Central memory CD8-positive, alpha-beta T cell (primary cell): ENCODE data around the gene HSFX4.
"Not testable (repeated sequence)": the region's sequence is repeated elsewhere in the genome, so short reads cannot be mapped to it uniquely, and the experiment has no call there.

Source experiments
- ATAC-seq: fragments of 150-1000 bp; cut with Tn5 transposase; replicated peaks from 2 replicates; pipeline ENCODE4 v1.10.0; 2022; ENCODE audit warnings: mild to moderate bottlenecking, moderate FRiP score, moderate number of reproducible peaks; ENCODE audit not compliant: poor library complexity, severe bottlenecking; ENCODE audit errors: extremely low read depth
- DNase-seq, 2 donors: peaks; one replicate each; pipeline ENCODE4 v3.0.0; 2021; ENCODE audit warnings: low spot score in 2 of 2
- H3K27ac Mint-ChIP-seq: one replicate; pipeline ENCODE4 v1.8.0; 2022; ENCODE audit warnings: low read depth, mild to moderate bottlenecking, moderate library complexity, mixed read lengths
- H3K27me3 Mint-ChIP-seq: one replicate; pipeline ENCODE4 v1.8.0; 2022; ENCODE audit warnings: mixed read lengths
- H3K36me3 Mint-ChIP-seq: one replicate; pipeline ENCODE4 v1.8.0; 2022; ENCODE audit warnings: mild to moderate bottlenecking, moderate library complexity, mixed read lengths; ENCODE audit not compliant: insufficient read depth
- H3K4me1 Mint-ChIP-seq: one replicate; pipeline ENCODE4 v1.8.0; 2022; ENCODE audit warnings: mixed read lengths
- H3K4me3 Mint-ChIP-seq: one replicate; pipeline ENCODE4 v1.8.0; 2022; ENCODE audit warnings: mild to moderate bottlenecking, moderate library complexity, mixed read lengths
- H3K9me3 Mint-ChIP-seq: one replicate; pipeline ENCODE4 v1.8.0; 2022; ENCODE audit warnings: mixed read lengths

Gene HSFX4

GRCh38 chrX:149929400-149929799 lies at the start of gene HSFX4:
Gene HSFX4, plus strand, starts transcription at chrX:149929573. Its CDS starts 72 bp downstream, at chrX:149929645.
- not testable (repeated sequence) for H3K9me3 Mint-ChIP-seq, H3K4me3 Mint-ChIP-seq, H3K4me1 Mint-ChIP-seq, H3K27me3 Mint-ChIP-seq, ATAC-seq, H3K36me3 Mint-ChIP-seq, DNase-seq, H3K27ac Mint-ChIP-seq

- H3K27ac Mint-ChIP-seq, result no peak within 1 kb of the TSS
- peaks cover 2% of the 10 kb centered on the region for H3K36me3 Mint-ChIP-seq
- H3K4me3 Mint-ChIP-seq, result no peak within 1 kb of the TSS
- H3K4me1 Mint-ChIP-seq, result peaks cover 8% of the 10 kb centered on the region
- H3K9me3 Mint-ChIP-seq, result no peaks in the 10 kb centered on the region
- DNase-seq, result no peak
- no peaks in the 10 kb centered on the region for H3K27me3 Mint-ChIP-seq
- no peak for ATAC-seq
Measured at GRCh38 chrX:149881081-149881711, 48.2 kb upstream of the HSFX4 start, which contains the start of gene MAGEA8. Gene MAGEA8, plus strand, starts transcription at chrX:149881183. Its CDS starts 3,090 bp downstream, at chrX:149884273.

- H3K9me3 Mint-ChIP-seq, DNase-seq, H3K4me3 Mint-ChIP-seq, H3K36me3 Mint-ChIP-seq, H3K4me1 Mint-ChIP-seq, ATAC-seq, H3K27ac Mint-ChIP-seq, H3K27me3 Mint-ChIP-seq: not testable (repeated sequence)
Measured at GRCh38 chrX:149890828-149891227, 38.5 kb upstream of the HSFX4 start.

GRCh38 chrX:149898554-149898953 lies 30.8 kb upstream of the HSFX4 start:
- Mint-ChIP-seq H3K9me3 (no peaks in the 10 kb centered on the region), H3K27me3 (no peaks in the 10 kb centered on the region), H3K4me3 (no peak overlapping the region), H3K4me1 (no peaks in the 10 kb centered on the region), H3K36me3 (no peaks in the 10 kb centered on the region), H3K27ac (no peak overlapping the region)
- DNase-seq (no peak), ATAC-seq (no peak)

- H3K27ac Mint-ChIP-seq, result peak overlapping the region; percentile 21
- no peaks in the 10 kb centered on the region for H3K4me1 Mint-ChIP-seq
- DNase-seq, result no peak
- H3K36me3 Mint-ChIP-seq, result no peaks in the 10 kb centered on the region
- H3K27me3 Mint-ChIP-seq, result no peaks in the 10 kb centered on the region
- no peaks in the 10 kb centered on the region for H3K9me3 Mint-ChIP-seq
- H3K4me3 Mint-ChIP-seq, result no peak overlapping the region
- ATAC-seq, result no peak
Measured at GRCh38 chrX:149903889-149904748, 25.3 kb upstream of the HSFX4 start.

GRCh38 chrX:149908308-149908707 lies 21.1 kb upstream of the HSFX4 start:
- H3K4me1 Mint-ChIP-seq, result no peaks in the 10 kb centered on the region
- no peak for DNase-seq
- no peaks in the 10 kb centered on the region for H3K9me3 Mint-ChIP-seq
- H3K36me3 Mint-ChIP-seq, result no peaks in the 10 kb centered on the region
- no peaks in the 10 kb centered on the region for H3K27me3 Mint-ChIP-seq
- H3K27ac Mint-ChIP-seq, result no peak overlapping the region
- no peak for ATAC-seq
- H3K4me3 Mint-ChIP-seq, result no peak overlapping the region

GRCh38 chrX:149908727-149909126 lies 20.6 kb upstream of the HSFX4 start:
- no peaks in the 10 kb centered on the region for H3K27me3 Mint-ChIP-seq
- H3K4me3 Mint-ChIP-seq, result no peak overlapping the region
- no peaks in the 10 kb centered on the region for H3K36me3 Mint-ChIP-seq
- no peaks in the 10 kb centered on the region for H3K9me3 Mint-ChIP-seq
- no peak for ATAC-seq
- no peak for DNase-seq
- H3K27ac Mint-ChIP-seq, result no peak overlapping the region
- no peaks in the 10 kb centered on the region for H3K4me1 Mint-ChIP-seq

GRCh38 chrX:149909324-149910177 lies 19.8 kb upstream of the HSFX4 start:
- no peak overlapping the region for H3K4me3 Mint-ChIP-seq
- ATAC-seq (peak; percentile 67), DNase-seq (no peak)
- no peaks in the 10 kb centered on the region for H3K27me3 Mint-ChIP-seq
- no peak overlapping the region for H3K27ac Mint-ChIP-seq
- H3K4me1 Mint-ChIP-seq, result no peaks in the 10 kb centered on the region
- H3K9me3 Mint-ChIP-seq, result no peaks in the 10 kb centered on the region
- no peaks in the 10 kb centered on the region for H3K36me3 Mint-ChIP-seq

- DNase-seq (no peak), ATAC-seq (no peak)
- no peaks in the 10 kb centered on the region for H3K4me1 Mint-ChIP-seq
- no peak overlapping the region for H3K27ac Mint-ChIP-seq
- H3K9me3 Mint-ChIP-seq, result no peaks in the 10 kb centered on the region
- H3K4me3 Mint-ChIP-seq, result no peak overlapping the region
- H3K27me3 Mint-ChIP-seq, result no peaks in the 10 kb centered on the region
- H3K36me3 Mint-ChIP-seq, result no peaks in the 10 kb centered on the region
Measured at GRCh38 chrX:149910178-149910695, 19.1 kb upstream of the HSFX4 start.

GRCh38 chrX:149916745-149917392 lies 12.5 kb upstream of the HSFX4 start:
- no peak overlapping the region for H3K4me3 Mint-ChIP-seq
- ATAC-seq (no peak), DNase-seq (no peak)
- no peaks in the 10 kb centered on the region for H3K36me3 Mint-ChIP-seq
- no peaks in the 10 kb centered on the region for H3K4me1 Mint-ChIP-seq
- H3K9me3 Mint-ChIP-seq, result no peaks in the 10 kb centered on the region
- H3K27ac Mint-ChIP-seq, result no peak overlapping the region
- no peaks in the 10 kb centered on the region for H3K27me3 Mint-ChIP-seq

- H3K9me3 Mint-ChIP-seq, H3K27ac Mint-ChIP-seq, ATAC-seq: not testable (repeated sequence)
Measured at GRCh38 chrX:149923836-149924235, 5.5 kb upstream of the HSFX4 start.

GRCh38 chrX:149924434-149924833 lies 4.9 kb upstream of the HSFX4 start:
- not testable (repeated sequence) for ATAC-seq, H3K27ac Mint-ChIP-seq, H3K27me3 Mint-ChIP-seq, H3K36me3 Mint-ChIP-seq, H3K9me3 Mint-ChIP-seq, DNase-seq, H3K4me3 Mint-ChIP-seq, H3K4me1 Mint-ChIP-seq

More at GRCh38 chrX:149923836-149924235, 5.5 kb upstream of the HSFX4 start:
- DNase-seq, H3K27me3 Mint-ChIP-seq, H3K36me3 Mint-ChIP-seq, H3K4me3 Mint-ChIP-seq, H3K4me1 Mint-ChIP-seq: not testable (repeated sequence)
